DOHH2 (cell line): ENCODE measurements around the gene C1QTNF6.

Experiments used
- H3F3A ChIP-seq: fragments of 200-600 bp; sonication (generic), shearing (Covaris generic); 2 replicates; pipeline ENCODE4 v1.6.0; 2016; ENCODE audit warnings: antibody characterized with exemption, mild to moderate bottlenecking; ENCODE audit not compliant: control insufficient read depth, insufficient read depth
- H3K27ac ChIP-seq: fragments of 200-600 bp; sonication (generic); 2 replicates; pipeline ENCODE4 v1.5.1; 2014; ENCODE audit warnings: low read depth, mild to moderate bottlenecking, low read length, moderate library complexity
- H3K27me3 ChIP-seq: fragments of 200-600 bp; sonication (generic); 2 replicates; pipeline ENCODE4 v1.6.1; 2014; ENCODE audit warnings: mild to moderate bottlenecking, low read length, mixed read lengths; ENCODE audit not compliant: control insufficient read depth
- H3K36me3 ChIP-seq: fragments of 200-600 bp; sonication (generic); 2 replicates; pipeline ENCODE4 v1.6.1; 2014; ENCODE audit warnings: mild to moderate bottlenecking, low read length, moderate library complexity, mixed read lengths; ENCODE audit not compliant: control insufficient read depth
- H3K4me1 ChIP-seq: fragments of 200-600 bp; sonication (generic); 2 replicates; pipeline ENCODE4 v1.6.1; 2014; ENCODE audit warnings: mild to moderate bottlenecking, low read length, mixed read lengths; ENCODE audit not compliant: control insufficient read depth
- H3K4me2 ChIP-seq: fragments of 200-600 bp; sonication (generic); 2 replicates; pipeline ENCODE4 v1.6.0; 2014; ENCODE audit warnings: mild to moderate bottlenecking, low read length, moderate library complexity
- H3K4me3 ChIP-seq: fragments of 200-600 bp; sonication (generic); 2 replicates; pipeline ENCODE4 v1.5.1; 2014; ENCODE audit warnings: mild to moderate bottlenecking, low read length, mixed read lengths
- H3K79me2 ChIP-seq: fragments of 200-600 bp; sonication (generic); 2 replicates; pipeline ENCODE4 v1.6.1; 2014; ENCODE audit warnings: mild to moderate bottlenecking, low read length, mixed read lengths; ENCODE audit not compliant: control insufficient read depth
- H3K9me2 ChIP-seq: fragments of 200-600 bp; sonication (generic); replicated peaks from 2 replicates; pipeline ENCODE4 v1.6.1; 2014; ENCODE audit warnings: mild to moderate bottlenecking, low read length, mixed read lengths; ENCODE audit not compliant: control insufficient read depth
- H3K9me3 ChIP-seq: fragments of 200-600 bp; sonication (generic); 2 replicates; pipeline ENCODE4 v1.6.1; 2014; ENCODE audit warnings: antibody characterized with exemption, low read length, mixed read lengths; ENCODE audit not compliant: control insufficient read depth, insufficient read depth
- H4K20me1 ChIP-seq: fragments of 200-600 bp; sonication (generic); 2 replicates; pipeline ENCODE4 v1.6.0; 2014; ENCODE audit warnings: low read depth, mild to moderate bottlenecking, antibody characterized with exemption, low read length, moderate library complexity; ENCODE audit not compliant: control insufficient read depth, insufficient read depth
- EZH2phosphoT487 ChIP-seq: fragments of 200-600 bp; sonication (generic); IDR thresholded peaks from 2 replicates; pipeline ENCODE4 v1.6.1; 2017; ENCODE audit warnings: borderline replicate concordance, mild to moderate bottlenecking, antibody characterized with exemption, low read length, moderate library complexity, mixed read lengths
- TF ChIP-seq, protein P1 (sequence below): fragments of 200-600 bp; sonication (generic); IDR thresholded peaks from one replicate; pipeline ENCODE4 v1.5.1; 2014; ENCODE audit warnings: antibody characterized with exemption, mild to moderate bottlenecking, low read depth, low read length; ENCODE audit not compliant: poor library complexity, severe bottlenecking

The C1QTNF6 gene

DNA sequence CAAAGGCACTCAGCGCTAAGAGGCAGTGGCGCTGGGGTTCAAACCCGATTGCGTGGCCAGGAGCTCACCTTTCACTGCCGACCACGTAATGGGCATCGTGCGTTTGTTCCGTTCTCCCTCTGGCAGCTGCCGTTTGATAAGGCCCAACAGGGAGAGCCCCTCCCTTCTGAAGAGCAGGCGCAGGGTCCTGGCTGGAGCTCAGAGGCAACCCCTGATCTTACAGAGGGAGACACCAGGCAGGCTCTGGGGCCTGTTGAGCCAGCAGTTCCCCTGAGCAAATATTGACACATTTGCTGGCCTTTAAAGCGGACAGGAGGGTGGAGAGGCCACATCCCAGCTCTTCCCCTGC lies 11.7 kb upstream of the C1QTNF6 start:
- no peaks in the 10 kb centered on the region; the same call in 1 of the 2 replicates for H3F3A ChIP-seq
- H4K20me1 ChIP-seq: no peaks in the 10 kb centered on the region
- no peak for TF ChIP-seq EZH2phosphoT487
- TF ChIP-seq, protein P1, sequence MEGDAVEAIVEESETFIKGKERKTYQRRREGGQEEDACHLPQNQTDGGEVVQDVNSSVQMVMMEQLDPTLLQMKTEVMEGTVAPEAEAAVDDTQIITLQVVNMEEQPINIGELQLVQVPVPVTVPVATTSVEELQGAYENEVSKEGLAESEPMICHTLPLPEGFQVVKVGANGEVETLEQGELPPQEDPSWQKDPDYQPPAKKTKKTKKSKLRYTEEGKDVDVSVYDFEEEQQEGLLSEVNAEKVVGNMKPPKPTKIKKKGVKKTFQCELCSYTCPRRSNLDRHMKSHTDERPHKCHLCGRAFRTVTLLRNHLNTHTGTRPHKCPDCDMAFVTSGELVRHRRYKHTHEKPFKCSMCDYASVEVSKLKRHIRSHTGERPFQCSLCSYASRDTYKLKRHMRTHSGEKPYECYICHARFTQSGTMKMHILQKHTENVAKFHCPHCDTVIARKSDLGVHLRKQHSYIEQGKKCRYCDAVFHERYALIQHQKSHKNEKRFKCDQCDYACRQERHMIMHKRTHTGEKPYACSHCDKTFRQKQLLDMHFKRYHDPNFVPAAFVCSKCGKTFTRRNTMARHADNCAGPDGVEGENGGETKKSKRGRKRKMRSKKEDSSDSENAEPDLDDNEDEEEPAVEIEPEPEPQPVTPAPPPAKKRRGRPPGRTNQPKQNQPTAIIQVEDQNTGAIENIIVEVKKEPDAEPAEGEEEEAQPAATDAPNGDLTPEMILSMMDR: no peak
- H3K27ac ChIP-seq: no peak overlapping the region
- no peaks in the 10 kb centered on the region for H3K9me2 ChIP-seq
- peak overlapping the region; percentile 89 for H3K4me3 ChIP-seq
- H3K36me3 ChIP-seq: no peaks in the 10 kb centered on the region
- H3K4me2 ChIP-seq: peak overlapping the region; percentile 98
- H3K4me1 ChIP-seq: peaks cover 27% of the 10 kb centered on the region
- H3K27me3 ChIP-seq: no peaks in the 10 kb centered on the region
- H3K9me3 ChIP-seq: no peaks in the 10 kb centered on the region
- 0 out of 2 replicates have a peak, but pooled peaks cover 3% of the 10 kb centered on the region for H3K79me2 ChIP-seq

- H3K36me3 ChIP-seq: no peaks in the 10 kb centered on the region
- H3K9me3 ChIP-seq: no peaks in the 10 kb centered on the region
- H3F3A ChIP-seq: no peaks in the 10 kb centered on the region; the same call in 1 of the 2 replicates
- peaks cover 24% of the 10 kb centered on the region for H3K4me1 ChIP-seq
- no peaks in the 10 kb centered on the region for H3K9me2 ChIP-seq
- H3K27ac ChIP-seq: peak overlapping the region; percentile 80
- no peaks in the 10 kb centered on the region for H4K20me1 ChIP-seq
- H3K4me3 ChIP-seq: peak overlapping the region; percentile 89
- no peak for TF ChIP-seq EZH2phosphoT487
- TF ChIP-seq, protein P1: peak; percentile 80
- H3K27me3 ChIP-seq: no peaks in the 10 kb centered on the region
- H3K4me2 ChIP-seq: peak overlapping the region; percentile 98
- H3K79me2 ChIP-seq: 0 out of 2 replicates have a peak, but pooled peaks cover 3% of the 10 kb centered on the region
Measured at GRCh38 chr22:37199103-37199759, 11.2 kb upstream of the C1QTNF6 start.

DNA sequence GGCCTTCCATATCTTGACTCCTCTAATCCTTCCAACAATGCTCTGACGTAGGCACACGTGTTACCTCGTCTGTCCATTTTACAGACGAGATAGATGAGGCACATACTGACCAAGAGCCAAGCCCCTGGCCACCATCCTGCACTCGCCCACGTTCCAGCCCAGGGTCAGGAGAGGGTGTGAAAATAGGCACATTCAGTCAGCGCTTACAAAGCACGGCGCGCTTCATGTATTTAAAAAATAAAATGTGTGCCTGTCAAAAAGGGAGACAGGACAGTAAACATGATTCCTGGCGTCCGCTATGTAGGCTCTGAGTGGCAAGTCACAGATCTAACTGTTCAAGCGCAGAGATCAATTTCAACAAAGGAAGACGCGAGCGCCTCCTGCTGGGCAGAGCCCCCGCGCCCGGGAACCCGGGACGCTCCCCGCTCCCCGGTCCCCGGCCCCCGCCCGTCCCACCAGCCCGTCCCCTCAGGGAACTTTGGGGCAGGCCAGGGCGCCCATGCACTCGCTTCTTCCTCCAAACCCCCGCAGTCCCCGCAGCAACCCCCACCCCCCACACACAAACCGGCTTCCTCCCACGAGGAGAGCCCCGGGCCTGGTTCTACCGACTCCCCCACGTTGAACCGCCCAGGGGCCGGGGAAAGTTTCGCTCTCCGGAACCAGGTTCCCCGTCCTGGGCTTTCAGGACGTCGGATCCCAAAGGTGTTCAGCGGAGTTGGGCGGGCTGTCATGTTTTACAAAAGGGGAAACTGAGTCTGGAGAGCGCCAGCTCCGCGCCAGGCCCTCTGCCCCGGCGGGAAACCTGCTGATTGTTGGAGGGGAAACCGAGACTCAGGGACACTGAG lies 10.4 kb upstream of the C1QTNF6 start:
- Histone ChIP-seq H4K20me1 (no peaks in the 10 kb centered on the region), H3K4me2 (peak overlapping the region; percentile 98), H3K27me3 (no peaks in the 10 kb centered on the region), H3F3A (no peaks in the 10 kb centered on the region; the same call in 1 of the 2 replicates), H3K36me3 (no peaks in the 10 kb centered on the region), H3K4me3 (peak overlapping the region; percentile 89), H3K4me1 (peaks cover 24% of the 10 kb centered on the region), H3K79me2 (0 out of 2 replicates have a peak, but pooled peaks cover 3% of the 10 kb centered on the region), H3K27ac (peak overlapping the region; percentile 80), H3K9me2 (no peaks in the 10 kb centered on the region), H3K9me3 (no peaks in the 10 kb centered on the region)
- TF ChIP-seq, protein P1: peak; percentile 81
- no peak for TF ChIP-seq EZH2phosphoT487
